Mucosa of descending colon (tissue), 3 donors: Measurements from ENCODE around the gene COTL1. TPM values are rescaled to one million over a fixed set of nuclear protein-coding genes. Genes with fewer than 3 reads are reported as not detected.

Source experiments
- ATAC-seq: fragments of 200-7000 bp; cut with Tn5 transposase; one replicate; pipeline ENCODE4 v1.9.1; 2020; ENCODE audit warnings: mild to moderate bottlenecking, moderate library complexity
- DNase-seq, 3 donors: peaks; one replicate each; pipeline ENCODE4 v3.0.0-alpha.2; 2020
- H3K36me3 ChIP-seq: fragments of 200-600 bp; one replicate; pipeline ENCODE4 v1.8.0; 2021; ENCODE audit warnings: low read depth, mild to moderate bottlenecking
- H3K4me1 ChIP-seq: fragments of 200-600 bp; one replicate; pipeline ENCODE4 v1.8.0; 2021; ENCODE audit warnings: low read depth, mild to moderate bottlenecking
- H3K4me3 ChIP-seq: fragments of 200-600 bp; one replicate; pipeline ENCODE4 v1.8.0; 2021; ENCODE audit warnings: mild to moderate bottlenecking
- H3K9me3 ChIP-seq: fragments of 200-600 bp; one replicate; pipeline ENCODE4 v1.8.0; 2021; ENCODE audit warnings: mild to moderate bottlenecking
- intact Hi-C, 2 donors: fragments of 100-400 bp; cut with DNase I in 1 of 2; cut with micrococcal nuclease in 1 of 2; formaldehyde crosslinking; loops; one replicate each; pipeline versions ENCODE4 v1.11.0 to v1.11.1; 2022; cut with DNase I, micrococcal nuclease
- total RNA-seq, 3 donors: library from RNA; stranded (reverse); fragmentation: NEBNext Ultra II Directional in 2 of 3; extraction: Animal tissue kit (Norgen Biotek cat#: 25700) in 2 of 3; gene quantifications; one replicate each; pipeline versions ENCODE4 v1.2.1 to v1.2.4, GENCODE V29; 2021 to 2023
- TF ChIP-seq, protein P1 (sequence below): fragments of 200-600 bp; IDR thresholded peaks from one replicate; pipeline ENCODE4 v1.8.0; 2022; ENCODE audit warnings: antibody characterized with exemption, mild to moderate bottlenecking
- donor health status: DM: no; HTN: no; CAD: no; lungs with moderate emphysema.
- donor health status: DM: no; HTN: no; CAD: no.
- donor health status: DM: no; HTN: yes; CAD: no.

Gene COTL1
- total RNA-seq, 3 donors from 2014 or later = 52.8 to 120 (median 56.8) TPM

DNA sequence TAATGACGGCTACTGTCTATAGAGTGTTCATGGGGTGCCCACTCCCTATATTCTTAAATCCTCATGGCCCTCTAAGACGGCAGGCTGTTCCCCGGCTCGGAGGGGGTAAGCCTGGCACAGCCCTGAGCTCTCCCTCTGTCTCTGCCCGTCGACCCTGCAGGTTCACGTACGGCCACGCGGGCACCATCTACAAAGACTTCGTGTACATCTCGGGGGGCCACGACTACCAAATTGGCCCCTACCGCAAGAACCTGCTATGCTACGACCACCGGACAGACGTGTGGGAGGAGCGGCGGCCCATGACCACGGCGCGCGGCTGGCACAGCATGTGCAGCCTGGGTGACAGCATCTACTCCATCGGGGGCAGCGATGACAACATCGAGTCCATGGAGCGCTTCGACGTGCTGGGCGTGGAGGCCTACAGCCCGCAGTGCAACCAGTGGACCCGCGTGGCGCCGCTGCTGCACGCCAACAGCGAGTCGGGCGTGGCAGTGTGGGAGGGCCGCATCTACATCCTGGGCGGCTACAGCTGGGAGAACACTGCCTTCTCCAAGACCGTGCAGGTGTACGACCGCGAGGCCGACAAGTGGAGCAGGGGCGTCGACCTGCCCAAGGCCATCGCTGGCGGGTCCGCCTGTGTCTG lies 43.7 kb upstream of the COTL1 start:
- intact Hi-C loops = no loop called here
- H3K36me3 ChIP-seq = peaks cover 11% of the 10 kb centered on the region
- DNase-seq (no peak), ATAC-seq (no peak)
- no peaks in the 10 kb centered on the region for H3K9me3 ChIP-seq
- peaks cover 10% of the 10 kb centered on the region for H3K4me1 ChIP-seq
- no peak overlapping the region for H3K4me3 ChIP-seq
- TF ChIP-seq, protein P1, sequence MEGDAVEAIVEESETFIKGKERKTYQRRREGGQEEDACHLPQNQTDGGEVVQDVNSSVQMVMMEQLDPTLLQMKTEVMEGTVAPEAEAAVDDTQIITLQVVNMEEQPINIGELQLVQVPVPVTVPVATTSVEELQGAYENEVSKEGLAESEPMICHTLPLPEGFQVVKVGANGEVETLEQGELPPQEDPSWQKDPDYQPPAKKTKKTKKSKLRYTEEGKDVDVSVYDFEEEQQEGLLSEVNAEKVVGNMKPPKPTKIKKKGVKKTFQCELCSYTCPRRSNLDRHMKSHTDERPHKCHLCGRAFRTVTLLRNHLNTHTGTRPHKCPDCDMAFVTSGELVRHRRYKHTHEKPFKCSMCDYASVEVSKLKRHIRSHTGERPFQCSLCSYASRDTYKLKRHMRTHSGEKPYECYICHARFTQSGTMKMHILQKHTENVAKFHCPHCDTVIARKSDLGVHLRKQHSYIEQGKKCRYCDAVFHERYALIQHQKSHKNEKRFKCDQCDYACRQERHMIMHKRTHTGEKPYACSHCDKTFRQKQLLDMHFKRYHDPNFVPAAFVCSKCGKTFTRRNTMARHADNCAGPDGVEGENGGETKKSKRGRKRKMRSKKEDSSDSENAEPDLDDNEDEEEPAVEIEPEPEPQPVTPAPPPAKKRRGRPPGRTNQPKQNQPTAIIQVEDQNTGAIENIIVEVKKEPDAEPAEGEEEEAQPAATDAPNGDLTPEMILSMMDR = no peak

DNA sequence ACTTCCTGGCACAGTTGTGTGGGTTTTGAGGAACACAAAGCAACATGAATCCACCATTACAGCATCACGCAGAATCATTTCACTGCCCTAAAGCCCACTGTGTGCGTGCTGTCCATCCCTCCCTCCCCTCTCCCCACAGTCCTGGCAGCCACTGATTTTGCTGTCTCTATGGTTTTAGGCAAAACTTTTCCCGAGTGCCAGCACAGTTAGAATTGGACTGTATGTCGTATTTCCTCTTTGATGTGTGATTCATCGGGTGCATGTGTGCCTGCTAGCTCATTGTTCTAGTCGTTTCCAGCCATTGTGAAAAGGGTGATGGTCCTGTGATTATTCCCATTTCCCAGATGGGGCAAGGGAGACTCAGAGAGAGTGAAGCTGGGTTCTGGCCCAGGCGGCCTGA lies 43.1 kb upstream of the COTL1 start:
- no peak for ATAC-seq
- TF ChIP-seq, protein P1 = no peak
- Histone ChIP-seq H3K9me3 (no peaks in the 10 kb centered on the region), H3K4me1 (peaks cover 10% of the 10 kb centered on the region), H3K4me3 (no peak overlapping the region), H3K36me3 (peaks cover 11% of the 10 kb centered on the region)
- DNase-seq = no peak
- intact Hi-C loops = no loop called here

DNA sequence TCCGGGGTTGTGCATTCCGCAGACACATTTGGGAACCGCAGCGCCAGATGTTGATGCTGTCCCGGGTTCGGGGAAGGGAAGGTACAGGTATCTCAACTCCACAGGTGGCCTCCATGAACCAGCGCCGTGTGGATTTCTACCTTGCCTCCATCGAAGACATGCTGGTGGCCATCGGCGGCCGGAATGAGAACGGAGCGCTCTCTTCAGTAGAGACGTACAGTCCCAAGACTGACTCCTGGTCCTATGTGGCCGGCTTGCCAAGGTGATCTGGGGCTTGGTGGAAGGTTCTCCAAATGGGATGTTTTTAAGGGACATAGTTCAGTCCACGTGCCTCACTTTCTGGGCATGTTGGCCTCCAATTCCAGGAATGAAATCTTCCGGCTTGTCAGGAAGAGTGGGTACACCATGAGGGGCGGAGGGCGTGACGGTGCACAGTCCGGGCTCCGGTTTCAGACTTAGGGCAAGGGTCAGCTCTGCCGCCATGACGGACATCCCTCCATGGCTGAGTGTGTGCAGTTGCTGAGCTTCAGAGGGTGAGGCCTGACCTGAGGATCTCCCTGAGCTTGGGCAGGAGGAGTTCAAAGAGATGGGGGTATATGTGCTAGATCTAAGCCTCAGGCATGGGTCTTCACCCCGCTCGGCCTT lies 41.9 kb upstream of the COTL1 start:
- H3K4me3 ChIP-seq = no peak overlapping the region
- TF ChIP-seq, protein P1 = no peak
- peaks cover 11% of the 10 kb centered on the region for H3K36me3 ChIP-seq
- no peak for ATAC-seq
- H3K9me3 ChIP-seq = no peaks in the 10 kb centered on the region
- no peak for DNase-seq
- H3K4me1 ChIP-seq = peaks cover 9% of the 10 kb centered on the region
- intact Hi-C loops = no loop called here

GRCh38 chr16:84658690-84659089 lies 40.8 kb upstream of the COTL1 start:
- Histone ChIP-seq H3K9me3 (no peaks in the 10 kb centered on the region), H3K4me1 (no peaks in the 10 kb centered on the region), H3K36me3 (peaks cover 11% of the 10 kb centered on the region), H3K4me3 (no peak overlapping the region)
- ATAC-seq = no peak
- TF ChIP-seq, protein P1 = no peak
- intact Hi-C loops = no loop called here
- no peak for DNase-seq

DNA sequence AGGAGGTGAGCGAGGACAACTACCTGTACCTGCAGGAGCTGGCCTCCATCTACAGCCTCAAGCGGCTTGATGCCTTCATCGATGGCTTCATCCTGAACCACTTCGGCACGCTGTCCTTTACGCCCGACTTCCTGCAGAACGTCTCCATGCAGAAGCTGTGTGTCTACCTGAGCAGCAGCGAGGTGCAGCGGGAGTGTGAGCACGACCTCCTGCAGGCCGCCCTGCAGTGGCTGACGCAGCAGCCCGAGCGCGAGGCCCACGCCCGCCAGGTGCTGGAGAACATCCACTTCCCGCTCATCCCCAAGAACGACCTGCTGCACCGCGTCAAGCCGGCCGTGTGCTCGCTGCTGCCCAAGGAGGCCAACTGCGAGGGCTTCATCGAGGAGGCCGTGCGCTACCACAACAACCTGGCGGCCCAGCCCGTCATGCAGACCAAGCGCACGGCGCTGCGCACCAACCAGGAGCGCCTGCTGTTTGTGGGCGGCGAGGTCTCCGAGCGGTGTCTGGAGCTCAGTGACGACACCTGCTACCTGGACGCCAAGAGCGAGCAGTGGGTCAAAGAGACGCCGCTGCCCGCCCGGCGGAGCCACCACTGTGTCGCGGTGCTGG lies 39.5 kb upstream of the COTL1 start:
- peaks cover 11% of the 10 kb centered on the region for H3K36me3 ChIP-seq
- H3K9me3 ChIP-seq = no peaks in the 10 kb centered on the region
- TF ChIP-seq, protein P1 = no peak
- no peak for DNase-seq
- no peak overlapping the region for H3K4me3 ChIP-seq
- intact Hi-C loops = no loop called here
- no peak for ATAC-seq
- no peaks in the 10 kb centered on the region for H3K4me1 ChIP-seq
